ENCODE measurements around the gene FLYWCH1.
"Not testable (repeated sequence)": the region's sequence is repeated elsewhere in the genome, so short reads cannot be mapped to it uniquely, and the experiment has no call there.

Gene FLYWCH1

GRCh38 chr16:2928151-2928550, 16.4 kb downstream of the FLYWCH1 start:
- DNase-seq, result not testable (repeated sequence)

GRCh38 chr16:2928796-2929195, 17.1 kb downstream of the FLYWCH1 start:
- no peak for DNase-seq

GRCh38 chr16:2929693-2930092, 18.0 kb downstream of the FLYWCH1 start:
- no peak for DNase-seq

GRCh38 chr16:2930236-2930635, 18.5 kb downstream of the FLYWCH1 start:
- DNase-seq, result no peak

- not testable (repeated sequence) for DNase-seq
Observed at GRCh38 chr16:2931231-2931914, 19.6 kb downstream of the FLYWCH1 start.

- DNase-seq, result no peak
Observed at GRCh38 chr16:2933136-2933535, 21.4 kb downstream of the FLYWCH1 start.

GRCh38 chr16:2933701-2934100, 22.0 kb downstream of the FLYWCH1 start:
- DNase-seq, result no peak

- DNase-seq, result no peak
Observed at GRCh38 chr16:2934450-2934849, 22.7 kb downstream of the FLYWCH1 start.

- DNase-seq, result no peak
Observed at GRCh38 chr16:2936436-2937011, 24.8 kb downstream of the FLYWCH1 start.

GRCh38 chr16:2937170-2937569, 25.4 kb downstream of the FLYWCH1 start:
- no peak for DNase-seq

GRCh38 chr16:2938206-2938605, 26.5 kb downstream of the FLYWCH1 start:
- DNase-seq, result no peak

- DNase-seq, result no peak
Observed at GRCh38 chr16:2939968-2940367, 28.2 kb downstream of the FLYWCH1 start.

GRCh38 chr16:2942045-2942444, 30.3 kb downstream of the FLYWCH1 start:
- DNase-seq, result no peak

- not testable (repeated sequence) for DNase-seq
Observed at GRCh38 chr16:2943716-2944115, 32.0 kb downstream of the FLYWCH1 start.

- no peak for DNase-seq
Observed at GRCh38 chr16:2946649-2947048, 34.9 kb downstream of the FLYWCH1 start.

GRCh38 chr16:2948807-2949704, 37.3 kb downstream of the FLYWCH1 start:
- DNase-seq, result no peak

- DNase-seq, result no peak
Observed at GRCh38 chr16:2949705-2950352, 38.1 kb downstream of the FLYWCH1 start.

- no peak for DNase-seq
Observed at GRCh38 chr16:2950353-2950724, 38.6 kb downstream of the FLYWCH1 start.

- no peak for DNase-seq
Observed at GRCh38 chr16:2950773-2951172, 39.0 kb downstream of the FLYWCH1 start.

- DNase-seq, result no peak
Observed at GRCh38 chr16:2952679-2953078, 40.9 kb downstream of the FLYWCH1 start.

GRCh38 chr16:2953706-2954627, 42.2 kb downstream of the FLYWCH1 start:
- DNase-seq, result no peak

Measured in inflammatory macrophage treated with lipopolysaccharide for 4 hours (primary cell).